GM23338 (cell line): ENCODE results near the gene KRTAP3-2.

ENCODE experiments used
- CREB1 ChIP-seq: fragments of 250-450 bp; sonication (Bioruptor Pico); IDR thresholded peaks from 2 replicates; pipeline ENCODE4 v1.5.0; 2020; ENCODE audit warnings: low read depth, mild to moderate bottlenecking, moderate library complexity
- EZH2 ChIP-seq: fragments of 200-600 bp; sonication (generic); IDR thresholded peaks from one replicate; pipeline ENCODE4 v1.8.0; 2017; ENCODE audit warnings: antibody characterized with exemption, mild to moderate bottlenecking, low read depth; ENCODE audit not compliant: unreplicated experiment
- EZH2phosphoT487 ChIP-seq: fragments of 200-600 bp; sonication (generic); IDR thresholded peaks from one replicate; pipeline ENCODE4 v1.8.1; 2018; ENCODE audit warnings: antibody characterized with exemption; ENCODE audit not compliant: unreplicated experiment
- JUNB ChIP-seq: IDR thresholded peaks from one replicate; pipeline ENCODE4 v1.6.1; 2016; ENCODE audit warnings: antibody characterized with exemption; ENCODE audit not compliant: unreplicated experiment
- POLR2AphosphoS5 ChIP-seq: IDR thresholded peaks from 2 replicates; pipeline ENCODE4 v1.6.1; 2016; ENCODE audit warnings: antibody characterized with exemption, low read depth
- TF ChIP-seq, protein P1 (sequence below), 2 experiments: fragments of 200-600 bp in 1 of 2; sonication (generic) in 1 of 2; conservative IDR thresholded peaks; 2 replicates each; pipeline versions ENCODE4 v1.5.1 to v1.6.1; 2016 to 2017; ENCODE audit warnings: antibody characterized with exemption in 2 of 2, low read depth in 2 of 2, mild to moderate bottlenecking in 2 of 2, moderate library complexity in 1 of 2

- TF ChIP-seq, protein P1, sequence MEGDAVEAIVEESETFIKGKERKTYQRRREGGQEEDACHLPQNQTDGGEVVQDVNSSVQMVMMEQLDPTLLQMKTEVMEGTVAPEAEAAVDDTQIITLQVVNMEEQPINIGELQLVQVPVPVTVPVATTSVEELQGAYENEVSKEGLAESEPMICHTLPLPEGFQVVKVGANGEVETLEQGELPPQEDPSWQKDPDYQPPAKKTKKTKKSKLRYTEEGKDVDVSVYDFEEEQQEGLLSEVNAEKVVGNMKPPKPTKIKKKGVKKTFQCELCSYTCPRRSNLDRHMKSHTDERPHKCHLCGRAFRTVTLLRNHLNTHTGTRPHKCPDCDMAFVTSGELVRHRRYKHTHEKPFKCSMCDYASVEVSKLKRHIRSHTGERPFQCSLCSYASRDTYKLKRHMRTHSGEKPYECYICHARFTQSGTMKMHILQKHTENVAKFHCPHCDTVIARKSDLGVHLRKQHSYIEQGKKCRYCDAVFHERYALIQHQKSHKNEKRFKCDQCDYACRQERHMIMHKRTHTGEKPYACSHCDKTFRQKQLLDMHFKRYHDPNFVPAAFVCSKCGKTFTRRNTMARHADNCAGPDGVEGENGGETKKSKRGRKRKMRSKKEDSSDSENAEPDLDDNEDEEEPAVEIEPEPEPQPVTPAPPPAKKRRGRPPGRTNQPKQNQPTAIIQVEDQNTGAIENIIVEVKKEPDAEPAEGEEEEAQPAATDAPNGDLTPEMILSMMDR (conservative IDR thresholded peaks at IDR 0.05; ENCODE audit: low read depth in 2 of 2) = no peak
- no peak for TF ChIP-seq POLR2AphosphoS5
- TF ChIP-seq EZH2 = no peak
- TF ChIP-seq CREB1 = no peak
- no peak for TF ChIP-seq EZH2phosphoT487
- no peak for TF ChIP-seq JUNB
These were observed 15.7 kb upstream of the KRTAP3-2 start for GRCh38 chr17:41015454-41015853.
